GM23248 (cell line): Measurements from ENCODE around the gene SOX6. TPM values are rescaled to one million over a fixed set of nuclear protein-coding genes. Genes with fewer than 3 reads are reported as not detected.

Source experiments
- DNase-seq: peaks from one replicate; pipeline ENCODE4 v3.0.0-alpha.2; 2015
- H2AFZ ChIP-seq: fragments of 200-600 bp; sonication (generic); 2 replicates; pipeline ENCODE4 v1.6.1; 2016; ENCODE audit warnings: antibody characterized with exemption
- H3F3A ChIP-seq: fragments of 200-600 bp; sonication (generic); 2 replicates; pipeline ENCODE4 v1.6.1; 2016; ENCODE audit warnings: mild to moderate bottlenecking, antibody characterized with exemption, mixed run types; ENCODE audit not compliant: insufficient read depth
- H3K27ac ChIP-seq: fragments of 200-600 bp; sonication (generic); 2 replicates; pipeline ENCODE4 v1.5.1; 2016; ENCODE audit warnings: mild to moderate bottlenecking
- H3K27me3 ChIP-seq: fragments of 200-600 bp; sonication (generic); replicated peaks from 2 replicates; pipeline ENCODE4 v1.6.1; 2016; ENCODE audit warnings: mild to moderate bottlenecking; ENCODE audit not compliant: insufficient read depth
- H3K36me3 ChIP-seq: fragments of 200-600 bp; sonication (generic); 2 replicates; pipeline ENCODE4 v1.6.1; 2016; ENCODE audit warnings: low read depth, mild to moderate bottlenecking
- H3K4me1 ChIP-seq: fragments of 200-600 bp; sonication (generic); 2 replicates; pipeline ENCODE4 v1.6.1; 2016; ENCODE audit warnings: mild to moderate bottlenecking; ENCODE audit not compliant: insufficient read depth
- H3K4me2 ChIP-seq: fragments of 200-600 bp; sonication (generic); one replicate; pipeline ENCODE4 v1.6.1; 2016; ENCODE audit warnings: mild to moderate bottlenecking; ENCODE audit not compliant: unreplicated experiment
- H3K4me3 ChIP-seq: fragments of 200-600 bp; sonication (generic); 2 replicates; pipeline ENCODE4 v1.5.1; 2016; ENCODE audit warnings: mild to moderate bottlenecking
- H3K79me2 ChIP-seq: fragments of 200-600 bp; sonication (generic); 2 replicates; pipeline ENCODE4 v1.6.1; 2016; ENCODE audit warnings: mild to moderate bottlenecking; ENCODE audit not compliant: insufficient read depth
- H3K9ac ChIP-seq: fragments of 200-600 bp; sonication (generic); 2 replicates; pipeline ENCODE4 v1.6.1; 2016; ENCODE audit warnings: mild to moderate bottlenecking
- H3K9me2 ChIP-seq: fragments of 200-600 bp; sonication (generic); 2 replicates; pipeline ENCODE4 v1.6.1; 2016; ENCODE audit warnings: mixed run types, mild to moderate bottlenecking, moderate library complexity; ENCODE audit not compliant: insufficient read depth
- H3K9me3 ChIP-seq: fragments of 200-600 bp; sonication (generic); one replicate; pipeline ENCODE4 v1.6.1; 2017; ENCODE audit warnings: low read depth
- H4K20me1 ChIP-seq: fragments of 200-600 bp; sonication (generic); 2 replicates; pipeline ENCODE4 v1.6.0; 2016; ENCODE audit not compliant: insufficient read depth
- EZH2 ChIP-seq: fragments of 200-600 bp; sonication (generic); IDR thresholded peaks from 2 replicates; pipeline ENCODE4 v1.6.1; 2018; ENCODE audit warnings: antibody characterized with exemption, mild to moderate bottlenecking; ENCODE audit not compliant: insufficient read depth, poor library complexity, severe bottlenecking
- EZH2phosphoT487 ChIP-seq: fragments of 200-600 bp; sonication (generic); IDR thresholded peaks from 2 replicates; pipeline ENCODE4 v1.6.1; 2018; ENCODE audit warnings: antibody characterized with exemption, moderate library complexity, mild to moderate bottlenecking, low read depth; ENCODE audit not compliant: insufficient read depth
- WGBS, 2 experiments: methylation state at CpG; one replicate each; pipeline ENCODE4 v1.1.6; 2015 to 2017; ENCODE audit warnings: low lambda C conversion rate in 2 of 2, low coverage in 1 of 2; ENCODE audit errors: missing lambda C conversion rate in 2 of 2; 5-methylcytosine and 5-hydroxymethylcytosine counted together
- in situ Hi-C: fragments of 300-500 bp; cut with MboI; formaldehyde crosslinking; loops from 2 replicates; pipeline ENCODE4 v1.15.0; 2020
- polyA plus RNA-seq: library from polyadenylated mRNA; unstranded; fragments of >200 nt; fragmentation: Nextera tagmentation; extraction: Ambion mirVana; gene quantifications from 2 replicates; pipeline ENCODE4 v1.2.1, GENCODE V29; 2016
- total RNA-seq: library from RNA; depleted of rRNA; stranded (reverse); fragments of >200 nt; shearing (Covaris generic); gene quantifications from 2 replicates; pipeline ENCODE4 v1.2.3, GENCODE V29; 2014

Gene SOX6
- total and polyA plus RNA-seq, 2 experiments from 2014 or later, result under 0.01 to 0.49 TPM

DNA sequence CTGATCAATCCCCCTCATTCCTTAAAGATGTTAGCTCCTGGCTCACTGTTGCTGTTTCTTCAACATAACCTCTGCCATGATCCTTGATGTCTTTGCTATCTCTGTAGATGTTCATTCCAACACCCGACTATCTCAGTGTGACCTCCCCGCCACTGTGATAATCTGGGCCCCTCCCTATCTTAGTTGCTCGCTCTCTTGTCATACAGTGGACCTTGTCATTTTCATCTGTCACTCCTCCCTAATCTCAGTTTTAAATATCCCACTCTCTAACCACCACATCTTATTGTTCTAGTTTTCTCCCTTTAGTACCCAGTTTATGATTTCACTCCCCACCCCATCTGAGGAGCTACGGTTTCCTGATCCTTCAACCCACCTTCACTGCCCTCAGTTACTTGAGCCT is 379.2 kb downstream of the SOX6 start:
- H3K9me3 ChIP-seq, result no peaks in the 10 kb centered on the region
- no peaks in the 10 kb centered on the region for H4K20me1 ChIP-seq
- H3K79me2 ChIP-seq, result no peaks in the 10 kb centered on the region
- no peak overlapping the region for H3K9ac ChIP-seq
- H3K9me2 ChIP-seq, result no peaks in the 10 kb centered on the region
- in situ Hi-C loops, result no loop called here
- H3K36me3 ChIP-seq, result no peaks in the 10 kb centered on the region
- H3K4me2 ChIP-seq, result no peak overlapping the region
- no peak overlapping the region for H3K4me3 ChIP-seq
- no peak for DNase-seq
- H3K27me3 ChIP-seq, result peaks cover 9% of the 10 kb centered on the region
- H3K4me1 ChIP-seq, result no peaks in the 10 kb centered on the region
- TF ChIP-seq EZH2phosphoT487 (no peak), EZH2 (no peak)
- H2AFZ ChIP-seq, result no peak overlapping the region
- WGBS, 2 experiments, result 61 to 74% methylated on average over 4 of the region's 4 CpGs
- no peaks in the 10 kb centered on the region for H3F3A ChIP-seq
- no peak overlapping the region for H3K27ac ChIP-seq

DNA sequence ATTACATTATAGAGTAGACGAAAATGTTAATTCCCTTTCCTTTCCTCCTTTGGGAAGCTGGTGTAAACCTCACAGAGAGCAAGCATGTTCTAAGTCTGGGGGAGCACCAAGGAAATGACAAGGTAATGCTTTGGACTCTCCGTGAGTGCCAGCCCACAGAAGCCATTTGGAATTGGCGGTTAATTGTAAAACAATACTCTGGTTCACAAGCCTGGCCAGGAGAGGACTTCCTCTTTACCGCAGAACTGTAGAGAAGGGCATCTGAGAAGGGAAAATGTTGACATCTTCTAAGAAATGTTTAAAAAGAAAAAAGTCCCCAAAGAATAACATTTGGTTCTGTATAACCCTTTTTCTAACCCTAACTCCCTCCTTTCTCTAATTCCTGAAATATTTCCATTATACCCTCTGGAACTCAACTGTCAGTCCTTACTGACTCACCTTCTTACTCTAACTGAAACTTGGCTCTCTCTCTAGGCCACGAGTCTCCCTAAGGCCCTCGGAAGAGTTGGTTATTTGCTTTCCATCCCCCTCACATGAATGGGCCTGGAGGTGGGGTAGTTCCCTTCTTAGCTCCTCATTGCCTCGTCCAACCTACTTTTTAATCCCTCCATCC is 379.8 kb downstream of the SOX6 start:
- peak; percentile 22 for DNase-seq
- no peak overlapping the region for H2AFZ ChIP-seq

DNA sequence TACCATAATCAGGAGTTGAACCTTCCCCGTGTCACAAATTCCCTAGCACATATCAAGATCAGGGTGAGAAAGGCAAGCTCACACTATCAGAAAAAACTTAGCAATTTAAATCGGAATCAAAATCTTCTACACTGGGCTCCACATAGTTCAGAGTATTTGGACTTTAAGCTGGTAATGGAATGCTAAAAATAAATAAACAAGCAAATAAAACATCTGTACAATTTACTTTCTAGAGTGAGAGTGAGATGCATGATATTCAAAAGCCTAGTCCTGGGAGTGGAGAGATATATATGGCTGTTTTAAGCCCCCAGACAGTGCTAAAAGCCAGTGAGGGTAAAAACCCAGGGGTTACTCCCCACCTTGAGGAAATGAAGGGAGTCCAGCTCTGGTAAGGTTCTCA is 380.6 kb downstream of the SOX6 start:
- H2AFZ ChIP-seq, result no peak overlapping the region
- no peak for TF ChIP-seq EZH2phosphoT487
- no peak for TF ChIP-seq EZH2
- no peak overlapping the region for H3K4me3 ChIP-seq
- no peaks in the 10 kb centered on the region for H3K4me1 ChIP-seq
- H3K79me2 ChIP-seq, result no peaks in the 10 kb centered on the region
- H3K9ac ChIP-seq, result no peak overlapping the region
- no peaks in the 10 kb centered on the region for H3K9me2 ChIP-seq
- no peak overlapping the region for H3K27ac ChIP-seq
- DNase-seq, result no peak
- in situ Hi-C loops, result no loop called here
- H4K20me1 ChIP-seq, result no peaks in the 10 kb centered on the region
- H3K4me2 ChIP-seq, result no peak overlapping the region
- no peaks in the 10 kb centered on the region for H3F3A ChIP-seq
- 39 to 46% methylated on average over 2 of the region's 2 CpGs for WGBS, 2 experiments
- no peaks in the 10 kb centered on the region for H3K36me3 ChIP-seq
- peaks cover 6% of the 10 kb centered on the region for H3K27me3 ChIP-seq
- H3K9me3 ChIP-seq, result no peaks in the 10 kb centered on the region

More for the DNA sequence above, 379.8 kb downstream of the SOX6 start:
- Histone ChIP-seq H3K4me2 (no peak overlapping the region), H3K4me1 (no peaks in the 10 kb centered on the region), H3F3A (no peaks in the 10 kb centered on the region), H3K27me3 (peaks cover 9% of the 10 kb centered on the region), H4K20me1 (no peaks in the 10 kb centered on the region), H3K27ac (no peak overlapping the region), H3K79me2 (no peaks in the 10 kb centered on the region), H3K36me3 (no peaks in the 10 kb centered on the region), H3K9ac (no peak overlapping the region), H3K4me3 (no peak overlapping the region), H3K9me2 (no peaks in the 10 kb centered on the region), H3K9me3 (no peaks in the 10 kb centered on the region)
- in situ Hi-C loops, result no loop called here
- 57 to 73% methylated on average over 7 of the region's 7 CpGs for WGBS, 2 experiments
- TF ChIP-seq EZH2phosphoT487 (no peak), EZH2 (no peak)

DNA sequence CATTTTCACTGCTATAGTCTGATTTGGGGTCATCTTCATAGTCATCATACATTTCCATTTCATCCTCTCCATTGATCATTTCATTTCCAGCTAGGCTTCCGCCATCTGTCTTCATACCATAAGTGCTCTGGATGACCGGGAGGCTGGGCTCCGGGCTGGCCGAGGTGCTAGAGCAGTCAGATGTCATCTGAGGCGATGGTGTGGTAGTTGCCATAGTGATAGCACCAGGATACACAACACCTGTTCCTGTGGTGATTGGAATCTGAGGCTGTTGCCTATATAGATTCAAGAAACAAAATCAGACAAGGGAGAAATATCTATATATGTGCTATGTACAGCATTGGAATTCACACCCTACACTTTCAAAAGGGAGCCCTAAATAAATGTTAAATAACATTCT is 383.5 kb downstream of the SOX6 start:
- WGBS, 2 experiments, result 74 to 82% methylated on average over 5 of the region's 5 CpGs
- Histone ChIP-seq H3K79me2 (no peaks in the 10 kb centered on the region), H3F3A (peaks cover 14% of the 10 kb centered on the region; the same call in 1 of the 2 replicates), H4K20me1 (no peaks in the 10 kb centered on the region), H2AFZ (no peak overlapping the region), H3K9ac (no peak overlapping the region), H3K4me1 (peaks cover 21% of the 10 kb centered on the region), H3K9me3 (no peaks in the 10 kb centered on the region), H3K36me3 (no peaks in the 10 kb centered on the region), H3K9me2 (no peaks in the 10 kb centered on the region), H3K27me3 (peaks cover 4% of the 10 kb centered on the region; the same call in 1 of the 2 replicates), H3K4me2 (no peak overlapping the region), H3K27ac (no peak overlapping the region), H3K4me3 (no peak overlapping the region)
- TF ChIP-seq EZH2phosphoT487, result no peak
- TF ChIP-seq EZH2, result no peak
- in situ Hi-C loops, result no loop called here
- no peak for DNase-seq
